Activated T-helper 1 cell treated with anti-CD3 and anti-CD28 coated beads, Interleukin-2, amount 50 U/mL, for 16 hours (primary cell): ENCODE data around the gene LDHD.

Experiments used
- DNase-seq, 2 donors: peaks; one replicate each; pipeline ENCODE4 v3.0.0-alpha.2; 2020; ENCODE audit warnings: low read depth in 1 of 2, low spot score in 1 of 2

LDHD gene

GRCh38 chr16:75081179-75081859, 35.3 kb downstream of the LDHD start:
- DNase-seq: no peak

GRCh38 chr16:75080205-75081029, 36.2 kb downstream of the LDHD start:
- DNase-seq: no peak

GRCh38 chr16:75079346-75079926, 37.1 kb downstream of the LDHD start:
- no peak for DNase-seq

GRCh38 chr16:75078886-75079285, 37.7 kb downstream of the LDHD start:
- DNase-seq: no peak

- no peak for DNase-seq
Measured at GRCh38 chr16:75075688-75076268, 40.8 kb downstream of the LDHD start.

GRCh38 chr16:75074920-75075687, 41.5 kb downstream of the LDHD start:
- peak; percentile 58 to 63 for DNase-seq

- no peak for DNase-seq
Measured at GRCh38 chr16:75074304-75074793, 42.2 kb downstream of the LDHD start.

GRCh38 chr16:75073545-75074303, 42.9 kb downstream of the LDHD start:
- no peak for DNase-seq

GRCh38 chr16:75072239-75072947, 44.2 kb downstream of the LDHD start:
- no peak for DNase-seq

GRCh38 chr16:75071621-75072020, 45.0 kb downstream of the LDHD start:
- DNase-seq: no peak

- no peak for DNase-seq
Measured at GRCh38 chr16:75070012-75070841, 46.4 kb downstream of the LDHD start.

GRCh38 chr16:75068085-75069031, 48.2 kb downstream of the LDHD start:
- DNase-seq: no peak

- no peak for DNase-seq
Measured at GRCh38 chr16:75066861-75067447, 49.6 kb downstream of the LDHD start.

GRCh38 chr16:75065521-75066149, 50.9 kb downstream of the LDHD start:
- no peak for DNase-seq

- no peak for DNase-seq
Measured at GRCh38 chr16:75065149-75065505, 51.5 kb downstream of the LDHD start.

- DNase-seq: no peak
Measured at GRCh38 chr16:75064403-75065148, 52.0 kb downstream of the LDHD start.
